ENCODE data around the gene NTMT1.
"Not testable (repeated sequence)": the region's sequence is repeated elsewhere in the genome, so short reads cannot be mapped to it uniquely, and the experiment has no call there.

The NTMT1 gene

DNA sequence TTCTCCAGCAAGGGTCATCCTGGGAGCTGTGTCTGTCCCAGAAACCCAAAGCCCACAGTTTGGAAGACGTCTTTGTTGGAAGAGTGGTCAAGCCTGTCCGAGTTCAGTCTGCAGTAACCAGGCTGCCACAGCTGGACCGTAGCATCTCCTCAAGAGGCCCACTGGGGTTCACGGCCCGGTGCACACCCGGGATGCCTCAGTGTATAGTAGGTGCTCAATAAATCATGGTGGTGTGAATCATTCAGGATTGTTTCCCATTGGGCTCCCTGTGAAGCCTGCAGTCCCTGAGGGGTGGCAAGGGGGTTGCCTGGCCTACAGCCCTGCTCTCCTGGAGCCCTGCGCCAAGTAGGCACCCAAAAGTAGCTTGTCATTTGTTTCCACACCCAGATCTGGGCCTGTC lies 29.2 kb downstream of the NTMT1 start:
- no peak for DNase-seq

GRCh38 chr9:129655696-129656095 lies 29.7 kb downstream of the NTMT1 start:
- DNase-seq: no peak

GRCh38 chr9:129656795-129657390 lies 30.9 kb downstream of the NTMT1 start:
- DNase-seq: no peak

DNA sequence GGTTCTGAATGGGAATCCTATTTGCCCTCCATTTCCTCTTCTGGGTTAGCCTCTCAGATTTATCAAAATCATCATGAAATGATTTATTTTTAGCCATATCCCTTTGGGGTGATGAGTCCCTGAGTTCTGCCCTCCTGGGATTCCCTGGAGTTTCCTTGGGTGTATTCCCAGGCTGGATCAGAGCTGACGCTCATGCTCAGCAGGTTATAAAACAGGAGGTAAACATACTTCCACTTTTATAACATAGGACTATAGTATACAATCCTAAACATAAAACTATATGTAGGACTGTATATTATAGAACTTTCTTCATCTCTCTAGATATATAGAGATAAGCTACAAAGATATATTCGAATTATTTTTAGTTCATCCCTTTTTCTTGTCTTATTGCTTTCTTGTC lies 35.1 kb downstream of the NTMT1 start:
- DNase-seq: no peak

GRCh38 chr9:129662239-129662638 lies 36.3 kb downstream of the NTMT1 start:
- not testable (repeated sequence) for DNase-seq

GRCh38 chr9:129664746-129665388 lies 38.9 kb downstream of the NTMT1 start:
- no peak for DNase-seq

DNA sequence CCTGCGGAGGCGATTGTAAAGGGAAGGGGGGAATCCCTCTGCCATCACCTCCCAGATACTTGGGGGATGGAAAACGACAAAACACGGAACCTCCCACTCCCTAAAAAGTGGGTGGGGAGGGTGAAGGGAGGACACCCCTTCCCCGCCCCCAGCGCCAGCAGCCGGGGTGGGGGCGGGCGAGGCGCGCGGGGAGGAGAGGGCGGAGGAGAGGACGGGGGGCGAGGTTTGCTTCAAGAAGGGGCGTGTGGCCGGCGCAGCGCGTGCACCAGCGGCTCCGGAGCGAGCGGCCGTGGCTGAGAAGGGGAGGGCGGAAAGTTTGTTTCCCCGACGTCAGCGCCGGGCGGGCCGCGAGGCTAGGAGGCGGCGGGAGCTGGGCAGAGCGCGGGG lies 39.4 kb downstream of the NTMT1 start, which contains the start of gene PRRX2:
Gene PRRX2 (plus strand): TSS at position 259 of the 387 bp plus-strand sequence. CDS start 221 bp downstream, outside the sequence.
- DNase-seq: no peak

DNA sequence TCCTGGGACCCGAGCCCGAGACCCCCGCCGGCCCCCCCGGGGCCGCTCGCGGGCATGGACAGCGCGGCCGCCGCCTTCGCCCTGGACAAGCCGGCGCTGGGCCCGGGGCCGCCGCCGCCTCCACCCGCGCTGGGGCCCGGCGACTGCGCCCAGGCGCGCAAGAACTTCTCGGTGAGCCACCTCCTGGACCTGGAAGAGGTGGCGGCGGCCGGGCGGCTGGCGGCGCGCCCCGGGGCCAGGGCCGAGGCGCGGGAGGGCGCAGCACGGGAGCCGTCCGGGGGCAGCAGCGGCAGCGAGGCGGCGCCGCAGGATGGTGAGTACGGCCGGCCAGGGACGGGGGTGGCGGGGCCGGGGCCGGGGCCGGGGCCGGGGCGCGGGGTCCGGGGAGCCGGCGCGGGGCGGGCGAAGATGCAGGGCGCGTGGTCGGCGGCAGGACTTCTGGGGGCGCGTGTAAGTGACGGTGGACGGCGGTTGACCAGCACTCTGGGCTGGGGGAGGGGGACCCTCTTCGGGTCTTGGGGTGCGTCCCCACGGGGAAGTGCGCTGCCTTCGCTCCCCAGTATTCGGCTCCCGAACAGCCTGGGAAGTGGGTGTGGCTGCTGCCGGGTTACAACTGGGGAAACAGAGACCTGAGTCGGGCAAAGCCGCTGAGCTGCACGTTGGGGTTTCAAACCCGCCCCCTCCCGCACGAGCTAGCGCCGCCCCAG lies 40.0 kb downstream of the NTMT1 start:
- no peak for DNase-seq

DNA sequence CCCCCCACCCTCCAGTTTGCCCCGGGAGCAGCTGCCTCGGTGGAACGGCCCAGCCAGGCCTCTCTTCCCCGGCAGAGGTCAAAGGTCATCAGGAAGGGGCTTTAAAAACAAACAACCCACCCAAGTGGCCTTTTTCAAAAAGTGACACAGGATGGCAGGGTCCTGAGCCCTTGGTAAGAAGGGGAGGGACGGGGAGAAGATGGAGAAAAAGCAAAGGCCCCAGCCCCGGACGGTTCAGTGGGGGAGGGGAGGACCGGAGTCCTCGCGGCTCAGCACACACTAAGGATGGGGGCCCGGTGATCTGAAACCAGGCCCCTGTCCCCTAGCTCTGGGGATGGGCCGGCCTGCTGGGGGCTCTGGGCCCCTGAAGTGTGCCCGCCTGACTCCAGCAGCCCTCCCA lies 40.6 kb downstream of the NTMT1 start:
- DNase-seq: no peak

- no peak for DNase-seq
Measured at GRCh38 chr9:129667378-129667777, 41.4 kb downstream of the NTMT1 start.

GRCh38 chr9:129667850-129668249 lies 41.9 kb downstream of the NTMT1 start:
- DNase-seq: no peak

GRCh38 chr9:129669141-129669718 lies 43.3 kb downstream of the NTMT1 start:
- DNase-seq: no peak

DNA sequence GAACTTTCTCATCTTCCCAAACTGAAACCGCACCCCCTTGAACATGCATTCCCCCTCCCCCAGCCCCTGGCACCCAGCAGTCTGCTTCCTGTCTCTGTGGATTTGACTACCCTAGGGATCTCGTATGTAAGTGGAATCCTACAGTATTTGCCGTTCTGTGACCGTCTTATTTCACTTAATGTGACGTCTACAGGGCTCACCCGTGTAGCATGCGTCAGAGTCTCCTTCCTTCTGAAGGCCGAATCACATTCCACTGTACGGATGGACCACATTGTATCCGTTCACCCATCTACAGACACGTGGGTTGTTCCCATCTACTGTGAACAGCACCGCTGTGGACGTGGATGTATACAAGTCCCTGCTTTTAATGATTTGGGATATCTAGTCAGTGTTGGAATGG lies 44.0 kb downstream of the NTMT1 start:
- DNase-seq: no peak

GRCh38 chr9:129671065-129671464 lies 45.1 kb downstream of the NTMT1 start:
- no peak for DNase-seq

DNA sequence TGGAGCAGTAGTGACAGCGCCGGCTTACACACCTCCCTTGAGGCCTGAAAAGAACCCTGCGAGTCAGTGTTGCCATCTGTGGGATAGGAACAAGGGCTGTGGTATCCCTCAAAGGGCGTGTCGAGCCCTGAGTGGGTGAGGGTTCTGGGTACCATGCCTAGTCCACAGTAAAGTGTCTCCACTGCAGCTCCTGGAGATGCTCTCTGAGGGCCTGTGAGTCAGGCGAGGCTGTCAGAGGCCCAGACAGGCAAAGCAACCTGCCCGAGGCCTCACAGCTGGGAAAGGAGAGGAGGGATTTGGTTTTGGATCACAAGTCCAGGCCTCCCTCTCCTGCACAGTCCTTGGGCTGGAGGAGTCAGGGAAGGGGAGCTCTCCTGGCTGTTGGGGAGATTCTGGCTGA lies 45.6 kb downstream of the NTMT1 start:
- DNase-seq: no peak

GRCh38 chr9:129672702-129673101 lies 46.7 kb downstream of the NTMT1 start:
- no peak for DNase-seq

- no peak for DNase-seq
Measured at GRCh38 chr9:129673602-129674001, 47.6 kb downstream of the NTMT1 start.

- no peak for DNase-seq
Measured at GRCh38 chr9:129674229-129674628, 48.3 kb downstream of the NTMT1 start.

DNA sequence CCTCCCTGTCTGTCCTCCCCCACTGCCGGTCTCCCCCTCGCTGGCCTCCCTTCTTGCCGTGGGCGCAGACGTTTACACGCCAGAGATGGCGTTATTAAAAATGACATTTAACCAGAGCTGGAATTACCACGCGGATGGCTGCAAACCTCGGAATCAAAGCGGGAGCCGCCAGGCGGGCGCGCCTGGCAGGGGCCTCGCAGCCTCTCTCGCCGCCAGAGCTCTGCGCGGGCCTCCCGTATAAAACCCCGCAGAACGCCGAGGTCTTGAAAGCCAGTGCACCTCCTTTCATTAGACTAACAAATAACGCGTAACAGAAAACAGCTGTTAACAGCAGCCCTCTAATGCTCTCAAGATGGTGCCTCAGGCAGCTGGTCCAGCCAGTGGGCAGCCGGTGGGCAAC lies 49.7 kb downstream of the NTMT1 start:
- no peak for DNase-seq

GRCh38 chr9:129676287-129676686 lies 50.3 kb downstream of the NTMT1 start:
- DNase-seq: no peak

DNA sequence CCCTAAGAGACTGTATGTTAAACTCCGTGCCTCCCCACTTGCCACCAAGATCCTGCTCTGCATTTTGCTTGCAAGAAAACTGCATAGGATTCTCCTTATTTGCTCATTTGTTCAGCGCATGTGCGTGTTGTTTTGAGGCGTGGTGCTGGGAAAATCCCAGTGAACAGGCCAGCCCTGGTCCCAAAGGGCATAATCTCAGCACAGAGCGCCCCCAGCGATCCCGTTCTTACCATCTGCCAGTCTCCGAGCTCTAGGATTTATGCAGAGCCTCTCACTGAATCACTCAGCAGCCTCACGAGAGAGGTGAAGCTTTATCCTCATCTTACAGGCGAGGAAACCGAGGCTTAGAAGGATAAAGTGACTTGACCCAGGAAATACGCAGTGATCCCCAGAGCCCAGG lies 51.0 kb downstream of the NTMT1 start:
- no peak for DNase-seq

DNA sequence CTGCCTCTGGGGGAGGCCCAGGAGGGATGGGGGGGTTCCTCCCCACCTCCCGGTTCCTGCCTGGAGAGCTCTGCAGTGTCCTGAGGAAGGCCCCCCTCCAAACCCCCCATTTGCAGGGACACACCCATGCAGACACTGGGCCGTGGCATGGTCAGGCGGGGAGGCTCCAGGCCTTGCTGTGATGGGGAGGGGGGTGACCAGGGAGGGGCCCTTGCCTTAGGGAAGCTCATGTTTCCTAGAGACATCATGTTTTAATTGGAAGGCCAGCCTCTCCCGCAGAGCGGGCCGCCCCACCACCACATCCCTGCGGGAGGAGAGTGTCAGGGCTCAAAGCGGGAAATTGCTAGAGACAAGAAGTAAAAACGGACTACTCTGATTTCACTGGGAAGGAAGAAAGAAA lies 51.5 kb downstream of the NTMT1 start:
- DNase-seq: no peak

- no peak for DNase-seq
Measured at GRCh38 chr9:129678844-129679243, 52.9 kb downstream of the NTMT1 start.

- DNase-seq: no peak
Measured at GRCh38 chr9:129679537-129679936, 53.6 kb downstream of the NTMT1 start.

Measured in C1 segment of cervical spinal cord (tissue), 14 donors.